GM18508 (cell line): ENCODE results near the gene LAMB1.

Source experiments
- ATAC-seq: cut with Tn5 transposase; IDR thresholded peaks from one replicate; pipeline ENCODE4 v1.9.1; 2021; ENCODE audit warnings: moderate number of reproducible peaks; ENCODE audit not compliant: insufficient read depth, unreplicated experiment

LAMB1 gene

DNA sequence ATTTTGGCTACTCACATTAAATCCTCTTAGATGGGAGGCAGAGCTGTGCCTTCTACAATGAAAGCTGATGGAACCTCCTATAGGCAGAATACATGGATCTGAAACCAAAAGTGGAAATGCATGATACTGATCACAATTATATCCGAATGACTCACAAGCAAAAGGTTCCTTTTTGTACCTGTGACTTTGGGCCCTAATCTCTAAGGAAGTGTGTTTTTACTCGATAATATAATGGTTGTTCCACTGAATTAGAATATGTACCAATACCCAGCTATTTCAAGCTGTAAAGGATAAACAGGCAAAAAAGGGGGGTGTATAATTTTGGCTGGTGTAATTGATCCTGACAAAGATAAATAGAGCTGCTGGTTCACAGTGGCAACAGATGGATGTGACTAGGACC is 17.6 kb upstream of the LAMB1 start:
- ATAC-seq, result no peak

DNA sequence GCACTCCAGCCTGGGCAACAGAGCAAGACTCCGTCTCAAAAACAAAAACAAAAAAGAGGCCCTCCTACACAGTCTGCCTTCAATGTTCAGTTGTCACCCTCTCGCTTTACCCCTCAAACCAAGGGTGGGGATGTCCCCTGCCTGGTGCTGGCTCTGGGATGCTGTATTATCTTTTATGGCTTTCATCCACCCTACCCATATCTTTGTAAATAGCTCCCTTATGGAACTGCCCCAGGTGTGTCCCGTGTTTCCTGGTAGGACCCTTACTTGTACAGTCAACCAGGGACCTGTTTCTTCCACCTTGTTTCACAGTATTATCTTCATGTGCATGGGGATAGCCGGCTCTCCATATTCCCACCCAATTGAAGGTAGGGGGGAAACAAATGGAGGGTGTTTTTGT is 15.7 kb upstream of the LAMB1 start:
- ATAC-seq, result no peak

DNA sequence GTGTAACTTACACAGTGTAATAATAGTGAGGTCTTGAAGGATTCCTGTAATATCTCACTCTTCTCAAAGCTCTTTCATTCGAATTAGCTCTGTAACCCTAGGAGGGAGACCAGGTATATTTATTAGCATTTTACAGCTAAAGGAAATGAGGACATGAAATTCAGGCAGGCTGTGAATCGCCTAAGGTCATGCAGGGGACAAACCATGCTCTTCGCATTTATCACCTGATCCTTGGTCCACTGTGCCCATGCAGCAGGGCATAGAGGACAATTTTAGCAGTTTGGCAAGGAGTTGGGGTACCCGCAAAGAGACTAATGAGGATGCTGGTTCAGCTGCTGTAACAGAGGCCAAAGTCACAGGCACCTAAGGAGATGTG is 14.8 kb upstream of the LAMB1 start:
- no peak for ATAC-seq

DNA sequence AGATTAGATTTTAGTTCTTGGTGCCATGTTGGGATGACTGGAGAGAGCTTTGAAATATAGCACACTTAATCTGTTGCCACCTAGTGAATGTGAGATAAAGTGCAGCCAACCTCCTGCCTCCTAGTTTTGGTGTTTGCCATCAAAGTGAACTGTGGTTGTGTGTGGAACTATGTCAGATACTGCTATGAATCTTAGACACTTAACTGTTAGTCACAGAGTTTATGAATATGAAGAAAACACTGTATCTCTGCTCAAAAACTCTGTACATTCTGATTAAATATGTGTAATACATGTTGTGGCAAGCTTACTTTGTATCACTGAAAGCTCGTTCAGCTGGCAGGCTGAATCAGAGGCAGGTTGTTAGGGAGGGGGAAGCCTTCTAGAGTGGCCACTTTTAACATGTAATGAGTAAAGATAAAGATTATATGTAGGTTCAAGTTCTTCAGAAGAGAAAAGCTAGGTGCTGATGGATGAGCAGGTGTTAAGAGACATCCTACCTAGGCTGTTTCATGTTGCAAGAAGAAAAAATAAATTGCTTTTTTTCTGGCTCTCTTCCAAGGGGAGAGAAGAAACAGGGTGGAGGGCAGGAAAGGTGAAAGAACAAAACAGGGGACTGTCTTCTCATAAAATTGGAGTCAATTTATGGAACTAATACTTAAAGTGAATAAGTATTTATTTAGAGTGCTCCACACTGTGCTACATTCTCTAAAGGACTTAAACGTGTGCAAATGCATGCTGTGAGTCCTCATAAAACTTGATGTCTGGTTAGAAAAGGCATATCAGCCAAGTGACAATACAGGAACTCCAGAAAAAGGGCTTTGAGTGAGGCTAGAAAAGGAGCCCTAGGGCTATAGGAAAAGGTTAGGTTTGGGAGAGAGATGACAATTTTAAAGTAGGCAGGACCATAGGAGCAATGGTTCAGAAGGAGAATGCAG is 14.1 kb upstream of the LAMB1 start:
- ATAC-seq, result no peak

DNA sequence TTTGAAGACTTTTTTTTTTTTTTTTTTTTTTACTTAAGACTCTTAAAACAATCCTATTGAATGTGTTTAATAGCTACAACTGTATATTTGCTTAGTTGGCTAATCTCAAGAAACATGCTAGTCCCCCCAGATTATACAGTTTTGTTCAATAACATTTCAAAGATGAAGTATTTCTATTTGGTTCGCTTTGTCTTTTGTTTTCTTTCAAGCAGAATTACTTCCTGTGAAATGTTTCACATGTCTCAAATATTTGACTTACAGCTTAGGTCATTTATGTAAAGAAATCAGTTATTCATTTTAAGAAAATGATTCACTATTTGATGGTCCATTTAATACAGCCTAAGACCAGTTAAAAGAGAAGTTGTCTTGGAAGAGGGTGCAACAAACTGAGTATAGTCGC is 12.8 kb upstream of the LAMB1 start:
- no peak for ATAC-seq

DNA sequence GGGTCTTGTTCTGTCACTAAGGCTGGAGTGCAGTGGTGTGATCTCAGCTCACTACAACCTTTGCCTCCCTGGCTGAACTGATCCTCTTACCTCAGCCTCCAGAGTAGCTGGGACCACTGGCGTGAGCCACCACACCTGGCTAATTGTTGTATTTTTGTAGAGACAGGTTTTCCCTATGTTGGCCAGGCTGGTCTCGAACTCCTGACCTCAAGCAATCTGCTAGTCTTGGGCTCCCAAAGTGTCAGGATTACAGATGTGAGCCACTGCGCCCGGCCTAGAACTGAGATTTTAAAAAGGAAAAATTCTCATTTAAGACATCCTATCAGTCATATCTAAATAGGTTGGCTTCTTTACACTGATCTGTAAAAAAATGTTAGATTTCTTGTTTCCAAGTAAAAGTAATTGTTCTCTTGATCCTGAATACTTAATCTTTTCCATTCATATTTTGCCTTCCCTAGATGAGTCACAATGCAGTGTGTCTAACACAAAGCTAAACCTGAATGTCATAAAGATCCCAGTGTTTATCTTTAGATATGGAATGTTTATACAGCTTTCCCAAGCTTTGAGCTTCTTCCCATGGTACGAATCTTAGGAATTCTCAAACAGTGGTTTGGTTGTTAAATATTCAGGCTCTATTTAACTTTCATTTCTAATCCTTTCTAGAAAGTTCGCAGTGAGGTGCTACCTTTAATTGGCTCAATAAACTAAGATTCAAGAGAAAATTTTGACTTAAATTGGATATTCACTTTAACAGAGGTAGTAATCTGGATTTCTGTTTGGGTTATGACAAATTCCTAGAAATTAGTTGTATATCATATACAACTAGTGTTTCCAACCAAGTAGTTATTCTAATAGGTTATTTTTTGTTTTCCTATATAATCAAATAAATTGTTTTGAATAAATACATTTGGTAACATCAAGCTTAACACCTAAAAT is 12.1 kb upstream of the LAMB1 start:
- ATAC-seq, result no peak

DNA sequence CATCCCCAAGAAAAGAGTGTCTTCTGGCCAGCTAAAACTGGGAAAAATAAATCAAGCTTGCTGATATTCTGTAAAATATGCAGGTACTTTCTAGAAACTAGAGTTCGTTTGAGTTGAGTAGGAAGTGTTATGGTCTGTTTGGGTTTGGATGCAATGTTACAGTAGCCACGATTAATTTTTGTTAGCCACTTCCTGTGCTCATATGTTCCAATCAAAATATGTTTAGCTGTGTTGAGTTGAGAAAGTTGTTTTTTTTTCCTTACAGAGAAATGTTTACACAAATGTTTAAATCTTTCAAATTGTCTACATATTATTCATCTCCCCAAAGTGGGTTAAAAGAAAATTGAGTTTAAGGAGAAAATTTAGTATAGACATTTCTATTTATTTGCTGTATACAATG is 11.3 kb upstream of the LAMB1 start:
- no peak for ATAC-seq

DNA sequence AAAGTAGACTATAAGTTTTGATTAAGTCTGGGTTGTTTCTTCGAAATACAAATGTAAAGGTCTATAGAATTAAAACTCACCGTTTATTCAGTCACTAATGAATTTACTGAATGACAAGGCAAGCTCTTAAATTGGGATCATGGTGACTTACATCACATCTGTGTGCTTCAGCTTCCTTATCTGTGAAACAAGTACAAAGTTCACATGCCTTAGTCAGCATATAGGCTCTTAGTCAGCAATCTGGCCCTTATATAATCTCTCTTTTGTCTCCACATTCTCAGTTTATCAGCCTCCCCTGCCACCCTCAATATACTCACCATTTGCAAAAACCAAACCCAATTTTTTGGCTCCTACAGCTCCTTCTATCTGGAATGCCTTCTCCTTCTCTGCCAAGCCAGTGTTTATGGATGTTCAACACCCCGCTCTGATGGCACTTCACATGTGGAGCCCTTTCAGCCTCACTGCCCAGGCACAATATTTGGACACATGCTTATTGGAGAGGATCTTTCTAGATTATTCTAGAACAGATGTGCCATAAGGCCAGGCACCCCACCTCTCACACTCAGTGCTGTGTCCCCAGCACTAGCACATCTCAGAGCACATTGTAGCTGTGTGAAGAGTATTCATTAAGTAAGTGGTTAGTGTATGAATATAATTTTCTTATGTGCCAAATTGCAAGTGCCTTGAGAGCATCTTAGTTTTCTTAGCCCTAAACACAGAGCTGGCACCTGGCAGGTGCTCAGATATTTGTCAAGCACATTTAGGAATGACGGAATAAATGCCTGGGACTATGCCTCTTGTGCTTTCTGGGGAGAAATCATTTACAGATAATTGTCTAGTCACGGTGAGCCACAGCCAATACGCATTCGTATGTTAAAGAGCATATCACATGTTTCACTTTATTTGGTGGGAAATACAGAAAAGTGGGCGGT is 9.8 kb upstream of the LAMB1 start:
- no peak for ATAC-seq

DNA sequence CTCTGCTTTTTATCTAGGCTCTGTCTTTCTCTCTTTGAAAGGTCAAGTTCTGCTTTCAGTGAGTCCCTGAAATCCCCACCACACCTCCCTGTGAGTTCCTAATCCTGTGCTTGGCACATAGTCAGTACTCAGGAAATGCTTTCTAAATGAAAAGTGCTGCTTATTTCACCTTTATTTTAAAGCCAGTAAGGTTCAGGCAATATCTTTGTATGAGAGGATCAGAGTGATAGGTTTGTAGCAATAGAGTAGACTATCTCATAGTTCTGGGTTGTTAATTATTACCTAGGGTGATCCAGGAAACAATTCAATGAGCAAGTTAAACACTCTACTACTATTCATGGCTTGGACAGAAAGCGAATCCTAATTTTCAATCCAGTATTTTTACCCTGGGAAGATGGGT is 7.4 kb upstream of the LAMB1 start:
- ATAC-seq, result no peak

DNA sequence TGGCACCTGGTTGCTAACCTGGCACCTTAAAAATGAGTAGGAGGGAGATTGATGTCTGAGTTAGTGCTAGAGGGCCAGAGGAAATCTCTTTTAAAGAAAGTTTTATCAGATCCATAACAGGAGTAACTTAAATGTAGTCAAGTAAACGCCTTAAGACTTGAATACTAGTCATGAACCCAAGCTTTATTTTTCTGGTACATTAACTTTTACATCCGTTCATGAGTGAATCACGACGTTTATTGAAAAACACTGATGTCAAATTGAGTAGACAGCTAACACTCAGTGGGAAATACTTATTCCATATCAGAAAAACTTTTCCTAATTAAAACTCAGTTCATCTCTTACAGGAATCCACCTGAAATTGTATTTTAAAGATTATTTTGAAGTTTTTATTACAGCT is 6.9 kb upstream of the LAMB1 start:
- ATAC-seq, result no peak

DNA sequence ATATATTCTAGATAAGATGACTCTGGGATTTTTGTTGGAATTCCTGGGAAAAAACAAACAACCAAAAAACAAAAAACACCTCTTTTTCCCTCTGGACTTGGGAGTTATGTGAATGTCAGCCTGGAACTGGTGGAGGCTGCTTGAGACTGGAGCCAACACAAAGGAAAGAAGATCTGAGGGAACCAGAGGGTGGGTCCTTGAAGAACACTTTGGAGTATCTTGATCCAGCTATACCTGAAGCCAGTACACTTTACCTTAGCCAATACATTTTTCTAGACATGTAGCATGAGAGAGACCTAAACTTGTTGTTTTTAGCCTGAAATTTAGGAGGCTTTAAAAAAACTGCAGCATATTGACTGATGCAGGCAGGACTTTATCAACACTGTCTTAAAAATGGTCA is 5.9 kb upstream of the LAMB1 start:
- ATAC-seq, result no peak

DNA sequence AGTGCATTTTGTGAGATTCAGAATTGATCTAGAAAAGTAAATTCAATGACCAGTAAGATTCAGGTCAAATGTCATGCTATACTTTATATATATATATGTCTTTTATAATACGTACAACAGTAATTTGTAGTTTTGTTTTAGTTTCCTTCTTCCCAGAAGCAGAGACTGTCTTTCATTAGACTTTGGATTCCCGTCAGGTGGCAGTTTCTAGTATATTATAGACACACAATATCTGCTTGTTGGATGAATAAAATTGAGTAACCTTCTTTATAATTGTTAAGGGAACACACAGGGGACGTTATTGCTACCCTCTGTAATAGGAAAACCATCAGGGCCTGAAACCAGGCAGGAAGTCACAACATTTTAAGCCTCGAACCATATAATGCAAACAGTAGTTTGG is 5.3 kb upstream of the LAMB1 start:
- no peak for ATAC-seq

DNA sequence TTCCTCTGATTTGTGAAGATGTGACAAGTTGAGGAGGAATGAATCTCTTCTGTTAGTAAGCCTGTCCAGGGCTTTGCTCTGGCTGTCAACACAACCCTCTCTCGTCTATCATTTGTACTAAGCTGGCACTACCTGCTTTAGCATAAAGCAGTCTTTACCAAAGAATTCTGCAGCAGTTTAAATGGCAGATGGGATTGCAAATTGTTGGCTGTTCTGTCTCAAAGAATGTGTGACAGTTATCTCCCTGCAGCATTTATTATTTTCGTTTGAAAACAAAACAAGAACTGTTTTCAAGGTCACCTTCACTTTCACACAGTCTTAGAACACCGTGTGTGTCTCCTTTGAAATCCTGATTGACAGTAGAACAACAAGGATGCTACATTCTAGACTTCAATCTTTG is 4.8 kb upstream of the LAMB1 start:
- no peak for ATAC-seq

DNA sequence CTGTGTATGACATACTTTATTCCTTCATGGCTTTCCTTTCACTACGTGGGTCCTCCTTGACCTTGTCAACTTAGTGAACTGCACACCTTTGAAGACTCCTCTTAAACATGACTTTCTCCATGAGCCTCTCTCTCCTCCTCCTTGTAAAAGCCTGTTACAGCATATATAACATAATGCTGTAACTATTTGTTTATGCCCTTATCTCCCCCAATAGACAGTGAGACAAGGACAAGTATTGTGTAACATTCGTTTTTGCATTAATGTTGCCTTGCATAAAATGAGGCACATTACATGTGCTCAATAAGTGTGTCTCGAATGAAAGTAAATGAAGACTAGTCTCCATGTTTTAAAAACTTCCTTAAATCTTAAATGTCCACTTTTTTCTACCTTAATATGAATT is 4.3 kb upstream of the LAMB1 start:
- no peak for ATAC-seq

DNA sequence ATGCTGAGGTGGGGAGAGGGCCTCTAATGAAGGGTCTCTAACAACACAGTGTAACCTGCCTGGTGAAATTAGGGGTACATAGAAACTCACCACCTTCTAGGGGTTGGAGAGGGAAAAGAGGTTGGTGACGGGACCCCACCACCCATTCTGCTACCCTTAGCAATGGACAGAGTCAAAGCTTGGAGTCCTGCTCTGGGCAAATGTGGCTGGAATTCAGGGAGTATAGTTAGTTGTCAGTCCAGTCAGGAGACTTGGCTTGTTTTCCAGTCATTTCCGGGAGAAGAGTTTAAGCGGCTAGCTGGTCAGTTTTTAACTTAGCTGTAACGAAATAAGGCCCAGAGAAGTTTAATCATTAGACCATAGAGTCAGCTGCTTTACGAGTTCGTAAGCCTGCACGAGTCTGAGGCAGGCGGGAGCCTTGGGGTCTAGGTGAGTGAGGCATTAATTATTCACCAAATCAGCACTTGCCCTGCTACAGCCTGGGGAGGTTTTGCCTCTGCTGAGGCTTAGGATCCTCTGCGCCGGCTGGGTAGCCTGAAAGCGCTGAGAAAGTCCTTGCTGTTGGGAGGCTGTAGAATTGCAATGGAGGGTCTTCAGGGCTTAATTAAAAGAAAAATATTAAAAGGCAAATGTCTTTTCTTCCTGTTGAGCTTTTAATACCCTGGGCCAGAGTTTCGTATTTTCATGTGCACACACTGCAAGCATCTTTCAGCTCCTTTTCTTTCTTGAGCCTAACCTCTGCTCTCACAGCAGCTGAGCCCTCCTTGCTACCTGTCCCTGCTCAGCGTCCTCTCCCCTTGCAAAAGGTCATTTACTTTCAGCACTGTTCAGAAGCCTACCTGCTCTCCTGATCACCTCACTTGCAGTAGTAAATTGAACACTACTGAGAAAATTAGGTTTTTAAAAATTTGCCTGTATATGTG is 1.5 kb upstream of the LAMB1 start:
- ATAC-seq, result peak; percentile 64

DNA sequence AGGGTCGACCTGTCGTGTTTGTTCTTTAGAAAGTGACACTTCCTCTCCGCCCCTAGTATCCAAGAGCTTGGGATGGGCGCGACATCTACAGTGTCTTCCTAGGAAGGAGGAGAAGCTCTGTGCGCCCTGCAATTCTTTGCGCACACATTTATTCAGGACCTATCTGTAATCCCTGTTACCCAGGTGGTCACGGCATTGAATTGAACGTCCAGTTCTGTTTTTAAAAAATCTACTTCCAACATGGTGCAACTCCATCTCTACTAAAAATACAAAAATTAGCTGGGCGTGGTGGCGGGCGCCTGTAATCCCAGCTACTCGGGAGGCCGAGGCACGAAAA is 606 bp upstream of the LAMB1 start:
- no peak for ATAC-seq

DNA sequence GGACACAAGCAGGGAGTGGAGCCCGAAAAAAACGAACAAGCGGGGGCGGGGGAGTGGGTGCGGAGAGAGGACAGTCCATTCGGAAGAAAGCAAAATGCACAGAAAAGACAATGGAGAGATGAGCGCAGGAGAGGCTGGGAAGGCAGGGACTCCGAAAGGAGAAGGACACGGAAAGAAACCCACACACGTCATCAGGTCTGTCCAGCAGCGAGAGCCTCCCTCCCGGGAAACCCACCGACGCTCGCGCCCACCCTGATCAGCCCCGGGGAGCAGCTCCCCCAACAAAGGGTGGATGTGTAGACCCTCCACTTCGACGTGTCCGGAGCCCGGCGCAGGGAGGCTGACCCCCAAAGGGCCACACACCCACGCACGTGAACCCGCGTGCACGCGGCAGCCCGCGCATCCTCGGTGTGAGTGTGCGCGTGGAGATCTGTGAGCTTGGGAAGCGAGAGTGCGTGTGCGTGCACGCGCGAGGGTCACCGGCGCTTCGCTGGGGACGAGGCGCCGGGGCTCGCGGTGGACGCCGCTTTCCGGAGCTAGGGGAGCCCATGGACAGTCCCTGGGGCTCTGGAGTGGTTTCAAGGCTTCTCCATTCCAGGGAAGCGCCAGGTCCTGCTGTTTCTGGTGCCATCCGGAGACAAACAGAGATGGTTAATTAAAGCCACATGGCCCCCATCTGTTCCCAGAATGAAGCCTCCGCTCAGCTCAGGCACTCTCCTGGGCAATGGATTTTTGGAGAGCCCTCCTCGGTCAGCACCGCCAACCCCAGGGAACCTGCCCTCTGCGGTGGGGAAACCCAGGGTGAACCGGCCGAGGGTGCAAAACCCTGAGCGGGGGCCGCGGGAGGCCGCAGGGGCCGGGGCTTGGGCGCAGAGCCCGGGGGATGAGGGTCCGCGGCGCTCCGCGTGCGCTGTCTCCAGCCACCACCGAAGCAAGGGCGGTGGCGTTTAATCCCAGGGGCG is 916 bp downstream of the LAMB1 start:
- no peak for ATAC-seq
